H1 (cell line): ENCODE results near the gene INPP4B.

Source experiments
- BRCA1 ChIP-seq: IDR thresholded peaks from 2 replicates; pipeline ENCODE4 v1.6.1; 2012; ENCODE audit warnings: low read depth, low read length, improper control_type of control experiment
- CTCF ChIP-seq, 3 experiments: IDR thresholded peaks; 1 replicate in 2 of 3; 2 replicates in 1 of 3; pipeline versions ENCODE4 v1.5.1 to v1.6.1; 2011; ENCODE audit warnings: low read length in 3 of 3, mild to moderate bottlenecking in 3 of 3, inconsistent platforms in 2 of 3, low read depth in 1 of 3, moderate library complexity in 1 of 3; ENCODE audit not compliant: insufficient read depth in 1 of 3; ENCODE audit errors: control extremely low read depth in 1 of 3
- NRF1 ChIP-seq: IDR thresholded peaks from 2 replicates; pipeline ENCODE4 v1.6.1; 2011; ENCODE audit warnings: mild to moderate bottlenecking, low read depth, low read length, improper control_type of control experiment
- ZNF274 ChIP-seq: IDR thresholded peaks from 2 replicates; pipeline ENCODE4 v1.7.0; 2012; ENCODE audit warnings: low read length, borderline replicate concordance; ENCODE audit errors: extremely low read depth

GRCh38 chr4:142559986-142560385 lies 286.1 kb downstream of the INPP4B start:
- TF ChIP-seq NRF1: no peak
- no peak for TF ChIP-seq CTCF (IDR thresholded peaks at IDR 0.05; ENCODE audit: control extremely low read depth in 1 of 3, insufficient read depth in 1 of 3, low read depth in 1 of 3, low read length in 3 of 3)
- TF ChIP-seq BRCA1: no peak
- no peak for TF ChIP-seq ZNF274
